H9 (cell line): ENCODE data around the gene BAG5. TPM values are rescaled to one million over a fixed set of nuclear protein-coding genes. Genes with fewer than 3 reads are reported as not detected.
A peak's percentile ranks its signal among the peaks of the same experiment; 100 is the strongest.

Experiments
- DNase-seq: peaks from one replicate; pipeline ENCODE4 v3.0.0-alpha.2; 2017
- H2AFZ ChIP-seq: one replicate; pipeline ENCODE4 v1.6.1; 2013; ENCODE audit warnings: mild to moderate bottlenecking, low read length, control low read depth, moderate library complexity
- H2AK5ac ChIP-seq: 2 replicates; pipeline ENCODE4 v1.6.1; 2013; ENCODE audit warnings: low read length, control low read depth, mixed read lengths; ENCODE audit not compliant: insufficient read length
- H2BK120ac ChIP-seq: one replicate; pipeline ENCODE4 v1.6.1; 2013; ENCODE audit warnings: low read depth, mild to moderate bottlenecking, low read length, control low read depth, inconsistent platforms; ENCODE audit not compliant: poor library complexity, severe bottlenecking
- H2BK12ac ChIP-seq: 2 replicates; pipeline ENCODE4 v1.6.1; 2013; ENCODE audit warnings: low read length, control low read depth, mixed read lengths, low read depth; ENCODE audit not compliant: insufficient read length
- H2BK15ac ChIP-seq: 2 replicates; pipeline ENCODE4 v1.6.1; 2013; ENCODE audit warnings: low read depth, low read length, control low read depth
- H2BK20ac ChIP-seq: one replicate; pipeline ENCODE4 v1.6.1; 2013; ENCODE audit warnings: low read depth, mild to moderate bottlenecking, low read length, control low read depth, inconsistent platforms; ENCODE audit not compliant: poor library complexity, severe bottlenecking
- H2BK5ac ChIP-seq: 2 replicates; pipeline ENCODE4 v1.6.1; 2013; ENCODE audit warnings: low read length, control low read depth, mixed read lengths; ENCODE audit not compliant: insufficient read length
- H3K14ac ChIP-seq: 2 replicates; pipeline ENCODE4 v1.6.1; 2013; ENCODE audit warnings: low read length, control low read depth; ENCODE audit not compliant: insufficient read depth
- H3K18ac ChIP-seq: 2 replicates; pipeline ENCODE4 v1.6.1; 2013; ENCODE audit warnings: low read depth, mild to moderate bottlenecking, mixed read lengths, low read length, control low read depth; ENCODE audit not compliant: insufficient read length
- H3K23ac ChIP-seq: 2 replicates; pipeline ENCODE4 v1.6.1; 2013; ENCODE audit warnings: low read length, control low read depth, mixed read lengths, low read depth; ENCODE audit not compliant: insufficient read length
- H3K23me2 ChIP-seq: 2 replicates; pipeline ENCODE4 v1.6.1; 2013; ENCODE audit warnings: low read depth, mild to moderate bottlenecking, mixed read lengths, low read length, control low read depth; ENCODE audit not compliant: insufficient read length, poor library complexity, severe bottlenecking
- H3K27ac ChIP-seq: 2 replicates; pipeline ENCODE4 v1.5.1; 2013; ENCODE audit warnings: low read length, control low read depth, mixed read lengths, low read depth; ENCODE audit not compliant: insufficient read length
- H3K27me3 ChIP-seq: 2 replicates; pipeline ENCODE4 v1.6.1; 2013; ENCODE audit warnings: low read length, control low read depth, inconsistent platforms; ENCODE audit not compliant: insufficient read depth
- H3K4ac ChIP-seq: 2 replicates; pipeline ENCODE4 v1.6.1; 2013; ENCODE audit warnings: low read depth, mild to moderate bottlenecking, control low read depth, inconsistent platforms, low read length, moderate library complexity
- H3K4me1 ChIP-seq: 2 replicates; pipeline ENCODE4 v1.6.1; 2013; ENCODE audit warnings: low read length, control low read depth, inconsistent platforms; ENCODE audit not compliant: insufficient read depth
- H3K4me2 ChIP-seq: 2 replicates; pipeline ENCODE4 v1.6.1; 2013; ENCODE audit warnings: low read length, control low read depth, mixed read lengths; ENCODE audit not compliant: insufficient read length, insufficient read depth
- H3K56ac ChIP-seq: 2 replicates; pipeline ENCODE4 v1.6.1; 2013; ENCODE audit warnings: low read depth, mild to moderate bottlenecking, mixed read lengths, low read length, control low read depth; ENCODE audit not compliant: insufficient read length
- H3K79me1 ChIP-seq: 2 replicates; pipeline ENCODE4 v1.6.1; 2013; ENCODE audit warnings: low read depth, mild to moderate bottlenecking, moderate library complexity, low read length, control low read depth, inconsistent platforms; ENCODE audit not compliant: insufficient read depth, poor library complexity, severe bottlenecking
- H3K79me2 ChIP-seq: 2 replicates; pipeline ENCODE4 v1.6.1; 2013; ENCODE audit warnings: low read length, control low read depth, inconsistent platforms; ENCODE audit not compliant: insufficient read depth
- H3K9ac ChIP-seq: 2 replicates; pipeline ENCODE4 v1.6.1; 2013; ENCODE audit warnings: low read length, control low read depth, mixed read lengths; ENCODE audit not compliant: insufficient read length; ENCODE audit errors: extremely low read depth
- H3K9me3 ChIP-seq: one replicate; pipeline ENCODE4 v1.6.1; 2013; ENCODE audit warnings: low read depth, low read length, inconsistent platforms; ENCODE audit not compliant: control insufficient read depth
- H3T11ph ChIP-seq: one replicate; pipeline ENCODE4 v1.6.1; 2013; ENCODE audit warnings: mild to moderate bottlenecking, low read length, control low read depth, inconsistent platforms
- H4K20me1 ChIP-seq: one replicate; pipeline ENCODE4 v1.6.1; 2013; ENCODE audit not compliant: control insufficient read depth, insufficient read length, insufficient read depth
- H4K5ac ChIP-seq: 2 replicates; pipeline ENCODE4 v1.6.1; 2013; ENCODE audit warnings: low read depth, mild to moderate bottlenecking, mixed read lengths, low read length, control low read depth; ENCODE audit not compliant: insufficient read length
- H4K8ac ChIP-seq: replicated peaks from 2 replicates; pipeline ENCODE4 v1.6.1; 2013; ENCODE audit warnings: low read length, control low read depth, mixed read lengths, low read depth; ENCODE audit not compliant: insufficient read length
- H4K91ac ChIP-seq: 2 replicates; pipeline ENCODE4 v1.6.1; 2013; ENCODE audit warnings: low read depth, mild to moderate bottlenecking, moderate library complexity, mixed read lengths, low read length, control low read depth; ENCODE audit not compliant: insufficient read length
- H3K27ac Mint-ChIP-seq, 3 experiments: 2 replicates in 2 of 3; 3 replicates in 1 of 3; pipeline ENCODE4 v1.8.0; 2020 to 2021; ENCODE audit warnings: mixed read lengths in 3 of 3, mild to moderate bottlenecking in 1 of 3, moderate library complexity in 1 of 3
- H3K27me3 Mint-ChIP-seq: 2 replicates; pipeline ENCODE4 v1.8.0; 2021; ENCODE audit warnings: low read depth, mild to moderate bottlenecking, moderate library complexity, mixed read lengths
- H3K36me3 Mint-ChIP-seq, 3 experiments: 2 replicates in 2 of 3; 3 replicates in 1 of 3; pipeline ENCODE4 v1.8.0; 2020 to 2021; ENCODE audit warnings: low read depth in 3 of 3, mixed read lengths in 3 of 3; ENCODE audit not compliant: insufficient read depth in 1 of 3
- H3K4me1 Mint-ChIP-seq, 2 experiments: 2 replicates each; pipeline ENCODE4 v1.8.0; 2020; ENCODE audit warnings: mixed read lengths in 2 of 2
- H3K4me3 Mint-ChIP-seq, 2 experiments: 2 replicates in 1 of 2; 3 replicates in 1 of 2; pipeline ENCODE4 v1.8.0; 2020 to 2021; ENCODE audit warnings: mild to moderate bottlenecking in 2 of 2, mixed read lengths in 2 of 2, moderate library complexity in 1 of 2
- H3K9me3 Mint-ChIP-seq, 2 experiments: 2 replicates in 1 of 2; 3 replicates in 1 of 2; pipeline ENCODE4 v1.8.0; 2020; ENCODE audit warnings: mild to moderate bottlenecking in 2 of 2, mixed read lengths in 2 of 2, moderate library complexity in 1 of 2
- WGBS: extraction: QIAGEN DNeasy Blood & Tissue Kit; methylation state at CpG from one replicate; pipeline ENCODE4 v1.1.7; 2013; ENCODE audit warnings: missing lambda C conversion rate, low lambda C conversion rate, mixed read lengths; ENCODE audit not compliant: insufficient read length; ENCODE audit errors: extremely low coverage; 5-methylcytosine and 5-hydroxymethylcytosine counted together
- total RNA-seq: library from RNA; stranded (reverse); gene quantifications from 2 replicates; pipeline ENCODE4 v1.2.1, GENCODE V29; 2021
- TF ChIP-seq, protein P1 (sequence below): fragments of 200-600 bp; sonication (generic); conservative IDR thresholded peaks from 3 replicates; pipeline ENCODE4 v1.8.0; 2021; ENCODE audit warnings: antibody characterized with exemption, mild to moderate bottlenecking

The BAG5 gene
- total RNA-seq, 1 experiment from 2014 or later = 38.0 TPM

- Histone ChIP-seq H4K8ac (no peak overlapping the region), H2AFZ (no peak overlapping the region)
- peaks cover 19 to 29% (median 24%) of the 10 kb centered on the region in 3 experiments for H3K36me3 Mint-ChIP-seq
Measured at GRCh38 chr14:103562179-103562428, 353 bp downstream of the BAG5 start.

More at GRCh38 chr14:103562179-103562428, 353 bp downstream of the BAG5 start:
- no peak overlapping the region for H2BK20ac ChIP-seq
- Mint-ChIP-seq H3K27ac (peak overlapping the region; percentile 93 to 95 (median 95)), H3K4me3 (peak overlapping the region; percentile 85 to 93), H3K9me3 (no peaks in the 10 kb centered on the region), H3K27me3 (no peaks in the 10 kb centered on the region), H3K4me1 (peaks cover 20 to 21% of the 10 kb centered on the region in 2 experiments)
- H4K5ac ChIP-seq = no peak overlapping the region
- no peak overlapping the region for H2AK5ac ChIP-seq
- H2BK5ac ChIP-seq = no peak overlapping the region
- peaks cover 13% of the 10 kb centered on the region for H3K23me2 ChIP-seq
- H3K18ac ChIP-seq = peak overlapping the region; percentile 9
- no peak overlapping the region for H3K23ac ChIP-seq
- H3T11ph ChIP-seq = no peak overlapping the region
- no peak overlapping the region for H2BK15ac ChIP-seq
- no peak overlapping the region for H3K4ac ChIP-seq
- H3K56ac ChIP-seq = no peak overlapping the region
- TF ChIP-seq, protein P1, sequence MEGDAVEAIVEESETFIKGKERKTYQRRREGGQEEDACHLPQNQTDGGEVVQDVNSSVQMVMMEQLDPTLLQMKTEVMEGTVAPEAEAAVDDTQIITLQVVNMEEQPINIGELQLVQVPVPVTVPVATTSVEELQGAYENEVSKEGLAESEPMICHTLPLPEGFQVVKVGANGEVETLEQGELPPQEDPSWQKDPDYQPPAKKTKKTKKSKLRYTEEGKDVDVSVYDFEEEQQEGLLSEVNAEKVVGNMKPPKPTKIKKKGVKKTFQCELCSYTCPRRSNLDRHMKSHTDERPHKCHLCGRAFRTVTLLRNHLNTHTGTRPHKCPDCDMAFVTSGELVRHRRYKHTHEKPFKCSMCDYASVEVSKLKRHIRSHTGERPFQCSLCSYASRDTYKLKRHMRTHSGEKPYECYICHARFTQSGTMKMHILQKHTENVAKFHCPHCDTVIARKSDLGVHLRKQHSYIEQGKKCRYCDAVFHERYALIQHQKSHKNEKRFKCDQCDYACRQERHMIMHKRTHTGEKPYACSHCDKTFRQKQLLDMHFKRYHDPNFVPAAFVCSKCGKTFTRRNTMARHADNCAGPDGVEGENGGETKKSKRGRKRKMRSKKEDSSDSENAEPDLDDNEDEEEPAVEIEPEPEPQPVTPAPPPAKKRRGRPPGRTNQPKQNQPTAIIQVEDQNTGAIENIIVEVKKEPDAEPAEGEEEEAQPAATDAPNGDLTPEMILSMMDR = no peak
- H2BK120ac ChIP-seq = no peak overlapping the region
- peak overlapping the region; percentile 7; the same call in 1 of the 2 replicates for H3K14ac ChIP-seq
- peaks cover 12% of the 10 kb centered on the region for H3K79me1 ChIP-seq
- H2BK12ac ChIP-seq = no peak overlapping the region
- H3K79me2 ChIP-seq = peaks cover 26% of the 10 kb centered on the region; the same call in 1 of the 2 replicates
- peak overlapping the region; percentile 66 for H3K4me2 ChIP-seq
- no peak for DNase-seq
- H3K9me3 ChIP-seq = no peaks in the 10 kb centered on the region
- peak overlapping the region; percentile 62 for H3K9ac ChIP-seq
- no CpG with 5 or more reads among the region's 25 CpGs for WGBS
- H4K20me1 ChIP-seq = no peaks in the 10 kb centered on the region
- no peak overlapping the region for H4K91ac ChIP-seq
- no peak overlapping the region for H3K27ac ChIP-seq
- H3K27me3 ChIP-seq = no peaks in the 10 kb centered on the region
- no peaks in the 10 kb centered on the region for H3K4me1 ChIP-seq
